HepG2 (cell line): ENCODE results near the gene ARHGEF3. TPM values are rescaled to one million over a fixed set of nuclear protein-coding genes. Genes with fewer than 3 reads are reported as not detected.
A peak's percentile ranks its signal among the peaks of the same experiment; 100 is the strongest.

Source experiments
- AGO2 ChIP-seq: fragments of 200-400 bp; formaldehyde crosslinking; optimal IDR thresholded peaks from 2 replicates; pipeline ENCODE3; 2017; ENCODE audit warnings: mild to moderate bottlenecking, low read depth, low read length, moderate library complexity
- BCL6 ChIP-seq: IDR thresholded peaks from 2 replicates; pipeline ENCODE4 v1.6.1; 2016; ENCODE audit warnings: missing genetic modification reagents, missing compliant biosample characterization
- CBX5 ChIP-seq: sonication (generic); formaldehyde crosslinking; IDR thresholded peaks from 2 replicates; pipeline ENCODE4 v1.4.0; 2020; ENCODE audit warnings: missing genetic modification reagents, borderline replicate concordance
- CENPX ChIP-seq: sonication (generic); formaldehyde crosslinking; IDR thresholded peaks from 2 replicates; pipeline ENCODE4 v1.9.0; 2021; ENCODE audit warnings: mild to moderate bottlenecking, missing genetic modification reagents, moderate library complexity
- EHMT2 ChIP-seq: fragments of 200-600 bp; sonication (generic); IDR thresholded peaks from 2 replicates; pipeline ENCODE4 v1.7.0; 2017; ENCODE audit warnings: antibody characterized with exemption, low read depth, low read length, borderline replicate concordance
- GATAD2A ChIP-seq: IDR thresholded peaks from 2 replicates; pipeline ENCODE4 v1.6.1; 2016
- GFI1 ChIP-seq: sonication (generic); formaldehyde crosslinking; IDR thresholded peaks from 2 replicates; pipeline ENCODE4 v1.5.0; 2020; ENCODE audit warnings: missing genetic modification reagents, mild to moderate bottlenecking, borderline replicate concordance
- HMGA1 ChIP-seq: sonication (generic); formaldehyde crosslinking; conservative IDR thresholded peaks from 2 replicates; pipeline ENCODE4 v1.4.0; 2020; ENCODE audit warnings: missing genetic modification reagents
- HNF4G ChIP-seq, 2 experiments: sonication (generic) in 1 of 2; formaldehyde crosslinking in 1 of 2; IDR thresholded peaks; 2 replicates each; pipeline versions ENCODE4 v1.4.0 to v1.6.1; 2011 to 2020; ENCODE audit warnings: borderline replicate concordance in 2 of 2, low read depth in 2 of 2, mild to moderate bottlenecking in 2 of 2, low read length in 1 of 2, missing genetic modification reagents in 1 of 2, moderate library complexity in 1 of 2
- KDM1A ChIP-seq: IDR thresholded peaks from 2 replicates; pipeline ENCODE4 v1.6.1; 2016; ENCODE audit warnings: missing compliant biosample characterization
- KLF9 ChIP-seq: IDR thresholded peaks from 2 replicates; pipeline ENCODE4 v1.6.1; 2016; ENCODE audit warnings: low read depth
- PREB ChIP-seq: sonication (generic); formaldehyde crosslinking; IDR thresholded peaks from 2 replicates; pipeline ENCODE4 v1.4.0; 2020; ENCODE audit warnings: missing genetic modification reagents
- SCMH1 ChIP-seq: sonication (generic); formaldehyde crosslinking; IDR thresholded peaks from 2 replicates; pipeline ENCODE4 v1.9.0; 2021; ENCODE audit warnings: missing genetic modification reagents, mild to moderate bottlenecking, borderline replicate concordance
- ZNF224 ChIP-seq: sonication (generic); formaldehyde crosslinking; IDR thresholded peaks from 2 replicates; pipeline ENCODE4 v1.5.0; 2020; ENCODE audit warnings: mild to moderate bottlenecking, missing genetic modification reagents
- ZNF225 ChIP-seq: sonication (generic); formaldehyde crosslinking; IDR thresholded peaks from 2 replicates; pipeline ENCODE4 v1.4.0; 2020; ENCODE audit warnings: mild to moderate bottlenecking, missing genetic modification reagents
- ZNF496 ChIP-seq: sonication (generic); formaldehyde crosslinking; IDR thresholded peaks from 2 replicates; pipeline ENCODE4 v1.8.1; 2023; ENCODE audit warnings: mild to moderate bottlenecking, moderate library complexity, missing genetic modification reagents; ENCODE audit not compliant: insufficient replicate concordance
- ZNF512 ChIP-seq: sonication (generic); formaldehyde crosslinking; IDR thresholded peaks from 2 replicates; pipeline ENCODE4 v1.4.0; 2020; ENCODE audit warnings: mild to moderate bottlenecking, missing genetic modification reagents
- polyA plus RNA-seq, 8 experiments: library from polyadenylated mRNA; depleted of rRNA in 3 of 8; stranded (reverse) in 7 of 8; unstranded in 1 of 8; fragments of >200 nt; fragmentation: Illumina TruSeq in 4 of 8; extraction: Trizol in 4 of 8; gene quantifications; 2 replicates each; pipeline versions ENCODE4 v1.2.1 to v1.2.3, GENCODE V29; 2011 to 2016; ENCODE audit warnings: low read depth in 4 of 8, missing spikeins in 1 of 8, mixed read lengths in 1 of 8; ENCODE audit not compliant: insufficient read depth in 1 of 8
- total RNA-seq, 5 experiments: library from RNA; depleted of rRNA; stranded (reverse); fragments of >200 nt; fragmentation: Illumina TruSeq; extraction: Trizol; gene quantifications; 2 replicates each; pipeline ENCODE4 v1.2.3, GENCODE V29; 2016; ENCODE audit warnings: low read depth in 1 of 5
- TF ChIP-seq, protein P1 (sequence below): sonication (generic); formaldehyde crosslinking; IDR thresholded peaks from 2 replicates; pipeline ENCODE4 v1.5.0; 2020; ENCODE audit warnings: missing genetic modification reagents
- TF ChIP-seq, protein P2 (sequence below): sonication (generic); formaldehyde crosslinking; IDR thresholded peaks from 2 replicates; pipeline ENCODE4 v1.5.1; 2020; ENCODE audit warnings: mild to moderate bottlenecking, moderate library complexity, missing genetic modification reagents
- TF ChIP-seq, protein P3 (sequence below): sonication (generic); formaldehyde crosslinking; IDR thresholded peaks from 2 replicates; pipeline ENCODE4 v1.4.0; 2020; ENCODE audit warnings: missing genetic modification reagents, borderline replicate concordance

Gene ARHGEF3
- total and polyA plus RNA-seq, 2 of the 13 experiments (the other 11 are each of a cell fraction or from before 2014, with no cell fraction given) = 14.8 to 23.1 TPM

GRCh38 chr3:56799251-56799882, 2.4 kb downstream of the ARHGEF3 start (continued):
- TF ChIP-seq SCMH1 (CRISPR knock-in tag) = no peak
- no peak for TF ChIP-seq ZNF496 (CRISPR knock-in tag)
- TF ChIP-seq CBX5 (CRISPR knock-in tag) = peak; percentile 22; the same call in 1 of the 2 replicates
- no peak for TF ChIP-seq ZNF512 (CRISPR knock-in tag)
- TF ChIP-seq, protein P1, sequence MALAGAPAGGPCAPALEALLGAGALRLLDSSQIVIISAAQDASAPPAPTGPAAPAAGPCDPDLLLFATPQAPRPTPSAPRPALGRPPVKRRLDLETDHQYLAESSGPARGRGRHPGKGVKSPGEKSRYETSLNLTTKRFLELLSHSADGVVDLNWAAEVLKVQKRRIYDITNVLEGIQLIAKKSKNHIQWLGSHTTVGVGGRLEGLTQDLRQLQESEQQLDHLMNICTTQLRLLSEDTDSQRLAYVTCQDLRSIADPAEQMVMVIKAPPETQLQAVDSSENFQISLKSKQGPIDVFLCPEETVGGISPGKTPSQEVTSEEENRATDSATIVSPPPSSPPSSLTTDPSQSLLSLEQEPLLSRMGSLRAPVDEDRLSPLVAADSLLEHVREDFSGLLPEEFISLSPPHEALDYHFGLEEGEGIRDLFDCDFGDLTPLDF (CRISPR knock-in tag) = no peak
- peak; percentile 75 for TF ChIP-seq GATAD2A (CRISPR knock-in tag)
- TF ChIP-seq HNF4G (IDR thresholded peaks at IDR 0.05; ENCODE audit: borderline replicate concordance, low read depth, low read length) = peak; percentile 16; the same call in 1 of the 2 replicates
- no peak for TF ChIP-seq HNF4G (CRISPR knock-in tag; IDR thresholded peaks at IDR 0.05; ENCODE audit: borderline replicate concordance, low read depth)
- TF ChIP-seq ZNF225 = no peak
- TF ChIP-seq AGO2 = no peak
- TF ChIP-seq GFI1 (CRISPR knock-in tag) = no peak
- peak; percentile 99 for TF ChIP-seq BCL6
- TF ChIP-seq, protein P2, sequence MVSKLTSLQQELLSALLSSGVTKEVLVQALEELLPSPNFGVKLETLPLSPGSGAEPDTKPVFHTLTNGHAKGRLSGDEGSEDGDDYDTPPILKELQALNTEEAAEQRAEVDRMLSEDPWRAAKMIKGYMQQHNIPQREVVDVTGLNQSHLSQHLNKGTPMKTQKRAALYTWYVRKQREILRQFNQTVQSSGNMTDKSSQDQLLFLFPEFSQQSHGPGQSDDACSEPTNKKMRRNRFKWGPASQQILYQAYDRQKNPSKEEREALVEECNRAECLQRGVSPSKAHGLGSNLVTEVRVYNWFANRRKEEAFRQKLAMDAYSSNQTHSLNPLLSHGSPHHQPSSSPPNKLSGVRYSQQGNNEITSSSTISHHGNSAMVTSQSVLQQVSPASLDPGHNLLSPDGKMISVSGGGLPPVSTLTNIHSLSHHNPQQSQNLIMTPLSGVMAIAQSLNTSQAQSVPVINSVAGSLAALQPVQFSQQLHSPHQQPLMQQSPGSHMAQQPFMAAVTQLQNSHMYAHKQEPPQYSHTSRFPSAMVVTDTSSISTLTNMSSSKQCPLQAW (CRISPR knock-in tag) = no peak
- no peak for TF ChIP-seq ZNF224
- no peak for TF ChIP-seq CENPX (CRISPR knock-in tag)
- TF ChIP-seq KDM1A (CRISPR knock-in tag) = no peak
- TF ChIP-seq KLF9 (CRISPR knock-in tag) = no peak
- no peak for TF ChIP-seq HMGA1 (CRISPR knock-in tag)
- no peak for TF ChIP-seq PREB
- TF ChIP-seq EHMT2 = peak; percentile 46; the same call in 1 of the 2 replicates
- TF ChIP-seq, protein P3, sequence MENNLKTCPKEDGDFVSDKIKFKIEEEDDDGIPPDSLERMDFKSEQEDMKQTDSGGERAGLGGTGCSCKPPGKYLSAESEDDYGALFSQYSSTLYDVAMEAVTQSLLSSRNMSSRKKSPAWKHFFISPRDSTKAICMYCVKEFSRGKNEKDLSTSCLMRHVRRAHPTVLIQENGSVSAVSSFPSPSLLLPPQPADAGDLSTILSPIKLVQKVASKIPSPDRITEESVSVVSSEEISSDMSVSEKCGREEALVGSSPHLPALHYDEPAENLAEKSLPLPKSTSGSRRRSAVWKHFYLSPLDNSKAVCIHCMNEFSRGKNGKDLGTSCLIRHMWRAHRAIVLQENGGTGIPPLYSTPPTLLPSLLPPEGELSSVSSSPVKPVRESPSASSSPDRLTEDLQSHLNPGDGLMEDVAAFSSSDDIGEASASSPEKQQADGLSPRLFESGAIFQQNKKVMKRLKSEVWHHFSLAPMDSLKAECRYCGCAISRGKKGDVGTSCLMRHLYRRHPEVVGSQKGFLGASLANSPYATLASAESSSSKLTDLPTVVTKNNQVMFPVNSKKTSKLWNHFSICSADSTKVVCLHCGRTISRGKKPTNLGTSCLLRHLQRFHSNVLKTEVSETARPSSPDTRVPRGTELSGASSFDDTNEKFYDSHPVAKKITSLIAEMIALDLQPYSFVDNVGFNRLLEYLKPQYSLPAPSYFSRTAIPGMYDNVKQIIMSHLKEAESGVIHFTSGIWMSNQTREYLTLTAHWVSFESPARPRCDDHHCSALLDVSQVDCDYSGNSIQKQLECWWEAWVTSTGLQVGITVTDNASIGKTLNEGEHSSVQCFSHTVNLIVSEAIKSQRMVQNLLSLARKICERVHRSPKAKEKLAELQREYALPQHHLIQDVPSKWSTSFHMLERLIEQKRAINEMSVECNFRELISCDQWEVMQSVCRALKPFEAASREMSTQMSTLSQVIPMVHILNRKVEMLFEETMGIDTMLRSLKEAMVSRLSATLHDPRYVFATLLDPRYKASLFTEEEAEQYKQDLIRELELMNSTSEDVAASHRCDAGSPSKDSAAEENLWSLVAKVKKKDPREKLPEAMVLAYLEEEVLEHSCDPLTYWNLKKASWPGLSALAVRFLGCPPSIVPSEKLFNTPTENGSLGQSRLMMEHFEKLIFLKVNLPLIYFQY (CRISPR knock-in tag) = no peak
